K562 (cell line): ENCODE data around the gene KRT33B. TPM values are rescaled to one million over a fixed set of nuclear protein-coding genes. Genes with fewer than 3 reads are reported as not detected.

ENCODE experiments used
- ATAC-seq: fragments of 200-7000 bp; cut with Tn5 transposase; 3 replicates; pipeline ENCODE4 v1.9.1; 2020; ENCODE audit warnings: moderate library complexity
- BruUV-seq: library from RNA; stranded (reverse); fragments of 400-500 nt; replicated peaks from 2 replicates; lab custom pipeline; 2021; lab: Mats Ljungman, UMichigan
- CTCF ChIA-PET: fragments of 300-600 bp; formaldehyde crosslinking; extraction: SDS; loops from one replicate; lab custom pipeline; 2021; ENCODE audit warnings: low intra/inter-chr PET ratio; lab: Yijun Ruan, JAX
- POLR2A ChIA-PET: fragments of 300-600, 350-650 bp; sonication (Branson Sonifier 250); formaldehyde crosslinking; extraction: SDS; loops from one replicate; lab custom pipeline; 2021; ENCODE audit warnings: antibody characterized with exemption, inconsistent platforms; lab: Yijun Ruan, JAX
- DNase-seq, 4 experiments: peaks; one replicate each; pipeline versions ENCODE4 v3.0.0 to v3.0.0-alpha.2; 2011 to 2018; ENCODE audit warnings: low spot score in 3 of 4, mixed read lengths in 3 of 4; ENCODE audit errors: extremely low read depth in 1 of 4
- FAIRE-seq: peaks from 2 replicates; lab custom pipeline; 2011; peaks lifted over from hg19 to GRCh38; lab: Jason Lieb, UNC
- H2AFZ ChIP-seq: 2 replicates; pipeline ENCODE4 v1.6.0; 2011; ENCODE audit warnings: low read depth, low read length, control low read depth, inconsistent platforms
- H3K27ac ChIP-seq: fragments of 200-600 bp; 3 replicates; pipeline ENCODE4 v1.8.0; 2011; ENCODE audit warnings: low read depth, mild to moderate bottlenecking, control low read depth, inconsistent platforms, low read length, moderate library complexity, mixed read lengths; ENCODE audit errors: extremely low read depth
- H3K27me3 ChIP-seq, 2 experiments: fragments of 300-600 bp in 1 of 2; 2 replicates in 1 of 2; 3 replicates in 1 of 2; pipeline versions ENCODE4 v1.6.0 to v1.8.0; 2011; ENCODE audit warnings: inconsistent platforms in 2 of 2, low read length in 2 of 2, mild to moderate bottlenecking in 1 of 2, mixed read lengths in 1 of 2, moderate library complexity in 1 of 2; ENCODE audit not compliant: control insufficient read depth in 2 of 2, insufficient read depth in 2 of 2
- H3K36me3 ChIP-seq: fragments of 300-600 bp; 3 replicates; pipeline ENCODE4 v1.8.0; 2011; ENCODE audit warnings: mild to moderate bottlenecking, low read length, inconsistent platforms; ENCODE audit not compliant: control insufficient read depth, insufficient read depth
- H3K4me1 ChIP-seq, 2 experiments: fragments of 200-600 bp in 1 of 2; replicated peaks in 1 of 2; 2 replicates in 1 of 2; 3 replicates in 1 of 2; pipeline versions ENCODE4 v1.5.1 to v1.8.0; 2011; ENCODE audit warnings: inconsistent platforms in 2 of 2, low read length in 2 of 2, mild to moderate bottlenecking in 1 of 2, mixed read lengths in 1 of 2, moderate library complexity in 1 of 2; ENCODE audit not compliant: control insufficient read depth in 2 of 2, insufficient read depth in 2 of 2
- H3K4me2 ChIP-seq: 2 replicates; pipeline ENCODE4 v1.6.1; 2011; ENCODE audit warnings: low read length, control low read depth, inconsistent platforms, mixed read lengths; ENCODE audit not compliant: insufficient read depth
- H3K4me3 ChIP-seq: fragments of 200-600 bp; sonication (generic), shearing (Covaris generic); 2 replicates; pipeline ENCODE4 v1.5.1; 2016; ENCODE audit warnings: control low read depth, inconsistent platforms
- H3K79me2 ChIP-seq: fragments of 200-600 bp; 3 replicates; pipeline ENCODE4 v1.8.0; 2011; ENCODE audit warnings: low read length, inconsistent platforms; ENCODE audit not compliant: control insufficient read depth, insufficient read depth
- H3K9ac ChIP-seq, 2 experiments: 2 replicates each; pipeline versions ENCODE4 v1.6.0 to v1.6.1; 2011; ENCODE audit warnings: low read depth in 2 of 2, low read length in 2 of 2, control low read depth in 1 of 2, inconsistent platforms in 1 of 2, mild to moderate bottlenecking in 1 of 2, mixed read lengths in 1 of 2; ENCODE audit not compliant: insufficient read depth in 1 of 2
- H3K9me1 ChIP-seq: one replicate; pipeline ENCODE4 v1.6.0; 2011; ENCODE audit warnings: inconsistent platforms, mild to moderate bottlenecking, low read length, moderate library complexity; ENCODE audit not compliant: control insufficient read depth, insufficient read depth
- H3K9me3 ChIP-seq: replicated peaks from 2 replicates; pipeline ENCODE4 v1.5.1; 2011; ENCODE audit warnings: low read depth, low read length, inconsistent platforms; ENCODE audit not compliant: control insufficient read depth, insufficient read depth
- H4K20me1 ChIP-seq: replicated peaks from 2 replicates; pipeline ENCODE4 v1.6.1; 2011; ENCODE audit warnings: low read length, inconsistent platforms, mixed read lengths; ENCODE audit not compliant: control insufficient read depth, insufficient read depth
- ATF4 ChIP-seq: fragments of 450-650 bp; formaldehyde crosslinking; IDR thresholded peaks from 2 replicates; pipeline ENCODE4 v1.4.0; 2022; ENCODE audit warnings: mild to moderate bottlenecking, moderate library complexity
- BRF1 ChIP-seq: IDR thresholded peaks from 3 replicates; pipeline ENCODE4 v1.6.1; 2011; ENCODE audit warnings: borderline replicate concordance, mild to moderate bottlenecking; ENCODE audit not compliant: insufficient read length; ENCODE audit errors: extremely low read depth
- CBX2 ChIP-seq: fragments of 200-600 bp; sonication (generic); IDR thresholded peaks from one replicate; pipeline ENCODE4 v1.6.1; 2012; ENCODE audit warnings: mild to moderate bottlenecking, low read length, inconsistent platforms; ENCODE audit not compliant: insufficient read depth, poor library complexity, severe bottlenecking
- FOXA1 ChIP-seq: fragments of 450-650 bp; IDR thresholded peaks from 2 replicates; pipeline ENCODE4 v1.6.1; 2016; ENCODE audit warnings: mild to moderate bottlenecking, borderline replicate concordance
- GTF2E2 ChIP-seq: fragments of 200-800 bp; sonication (Bioruptor generic); IDR thresholded peaks from 2 replicates; pipeline ENCODE4 v1.6.1; 2016; ENCODE audit warnings: missing genetic modification characterization, missing compliant biosample characterization
- KDM1A ChIP-seq, 2 experiments: fragments of 450-650 bp; IDR thresholded peaks; 2 replicates each; pipeline ENCODE4 v1.6.1; 2016; ENCODE audit warnings: mild to moderate bottlenecking in 2 of 2
- NCOA1 ChIP-seq: fragments of 450-650 bp; IDR thresholded peaks from 2 replicates; pipeline ENCODE4 v1.6.1; 2016; ENCODE audit warnings: low read depth
- NEUROD1 ChIP-seq: fragments of 150-350 bp; IDR thresholded peaks from 2 replicates; pipeline ENCODE4 v1.6.1; 2014; ENCODE audit warnings: borderline replicate concordance, low read length, low read depth; ENCODE audit not compliant: partially characterized antibody
- PHF8 ChIP-seq: fragments of 200-600 bp; sonication (generic); IDR thresholded peaks from 2 replicates; pipeline ENCODE4 v1.6.1; 2012; ENCODE audit warnings: mixed run types, mild to moderate bottlenecking, inconsistent platforms, low read length, moderate library complexity, borderline replicate concordance
- PTTG1 ChIP-seq: fragments of 450-650 bp; IDR thresholded peaks from 2 replicates; pipeline ENCODE4 v1.6.1; 2016; ENCODE audit warnings: low read depth, mild to moderate bottlenecking, missing genetic modification characterization, missing compliant biosample characterization
- RBM17 ChIP-seq: fragments of 200-400 bp; formaldehyde crosslinking; IDR thresholded peaks from 2 replicates; pipeline ENCODE4 v1.6.1; 2017; ENCODE audit warnings: low read depth, mild to moderate bottlenecking, low read length, borderline replicate concordance
- ZBTB5 ChIP-seq: fragments of 450-650 bp; IDR thresholded peaks from 2 replicates; pipeline ENCODE4 v1.6.1; 2017; ENCODE audit warnings: antibody characterized with exemption
- ZNF224 ChIP-seq: sonication (generic); formaldehyde crosslinking; IDR thresholded peaks from 2 replicates; pipeline ENCODE4 v1.8.0; 2022; ENCODE audit warnings: mild to moderate bottlenecking, missing genetic modification reagents
- ZNF511 ChIP-seq: sonication (generic); formaldehyde crosslinking; IDR thresholded peaks from 2 replicates; pipeline ENCODE4 v1.8.0; 2022; ENCODE audit warnings: mild to moderate bottlenecking, missing genetic modification reagents
- ZNF639 ChIP-seq, 2 experiments: fragments of 200-800 bp in 1 of 2; sonication (Bioruptor generic) in 1 of 2; sonication (generic) in 1 of 2; formaldehyde crosslinking in 1 of 2; IDR thresholded peaks in 1 of 2; conservative IDR thresholded peaks in 1 of 2; 2 replicates each; pipeline versions ENCODE4 v1.5.0 to v1.6.1; 2016 to 2020; ENCODE audit warnings: missing compliant biosample characterization in 1 of 2, missing genetic modification characterization in 1 of 2, missing genetic modification reagents in 1 of 2
- ZNF699 ChIP-seq: fragments of 250-450 bp; sonication (Bioruptor Pico); IDR thresholded peaks from 2 replicates; pipeline ENCODE4 v1.8.0; 2021; ENCODE audit warnings: mild to moderate bottlenecking, moderate library complexity; ENCODE audit not compliant: insufficient replicate concordance
- WGBS: fragments of 100-300 bp; shearing (Covaris generic); methylation state at CpG from one replicate; pipeline ENCODE4 v1.1.6; 2016; ENCODE audit warnings: low coverage, mixed read lengths; ENCODE audit not compliant: insufficient coverage; ENCODE audit errors: missing lambda C conversion rate; 5-methylcytosine and 5-hydroxymethylcytosine counted together
- in situ Hi-C: fragments of 300-500 bp; cut with MboI; formaldehyde crosslinking; loops from 4 replicates; pipeline ENCODE4 v1.15.0; 2018; ENCODE audit warnings: inconsistent platforms, mixed read lengths
- intact Hi-C: fragments of 100-400 bp; cut with micrococcal nuclease; formaldehyde crosslinking; loops from 2 replicates; pipeline ENCODE4 v1.14.2; 2022
- polyA plus RNA-seq, 8 experiments: library from polyadenylated mRNA; depleted of rRNA in 4 of 8; stranded (reverse) in 5 of 8; unstranded in 3 of 8; fragments of >200 nt; fragmentation: Nextera tagmentation in 2 of 8; fragmentation: Illumina TruSeq in 1 of 8; extraction: Ambion mirVana in 2 of 8; extraction: Trizol in 1 of 8; gene quantifications; 2 replicates each; pipeline versions ENCODE4 v1.2.1 to v1.2.3, GENCODE V29; 2011 to 2014; ENCODE audit warnings: inconsistent platforms in 1 of 8, missing spikeins in 1 of 8
- total RNA-seq, 7 experiments: library from RNA; depleted of rRNA in 6 of 7; stranded (reverse); fragments of >200 nt in 6 of 7; fragmentation: Illumina TruSeq in 2 of 7; extraction: Trizol in 2 of 7; gene quantifications; 2 replicates each; pipeline versions ENCODE4 v1.2.1 to v1.2.3, GENCODE V29; 2011 to 2021; ENCODE audit warnings: low replicate concordance in 1 of 7

Gene KRT33B
- total and polyA plus RNA-seq, 9 of the 15 experiments (the other 6 are each of a cell fraction or from before 2014, with no cell fraction given) = not detected

GRCh38 chr17:41390411-41390938 lies 20.9 kb upstream of the KRT33B start (continued):
- TF ChIP-seq ZBTB5 (no peak), ZNF511 (CRISPR knock-in tag) (no peak)

GRCh38 chr17:41387670-41388069 lies 18.1 kb upstream of the KRT33B start:
- WGBS = 0% methylated on average over 4 of the region's 4 CpGs
- no peak overlapping the region for H3K27ac ChIP-seq
- CTCF ChIA-PET = no interaction called here
- no peak for TF ChIP-seq ZNF224 (CRISPR knock-in tag)
- no peak for TF ChIP-seq ZNF699 (CRISPR knock-in tag)
- TF ChIP-seq NEUROD1 = no peak
- TF ChIP-seq ATF4 (CRISPR knock-in tag) = no peak
- no peak for TF ChIP-seq CBX2
- TF ChIP-seq KDM1A (IDR thresholded peaks at IDR 0.05) = no peak
- TF ChIP-seq RBM17 = no peak
- TF ChIP-seq NCOA1 = no peak
- TF ChIP-seq ZNF639 (CRISPR knock-in tag; conservative IDR thresholded peaks at IDR 0.05 in 1 of 2, IDR thresholded peaks at IDR 0.05 in 1 of 2) = no peak
- no peak for TF ChIP-seq PTTG1
- TF ChIP-seq FOXA1 = no peak
- TF ChIP-seq GTF2E2 (tag) = no peak
- TF ChIP-seq BRF1 = no peak
- TF ChIP-seq PHF8 = no peak

More at GRCh38 chr17:41387670-41388069, 18.1 kb upstream of the KRT33B start:
- ATAC-seq (no peak), FAIRE-seq (no peak), DNase-seq (no peak)
- intact Hi-C loops (no loop called here), in situ Hi-C loops (no loop called here)
- H3K4me3 ChIP-seq = no peak overlapping the region
- H2AFZ ChIP-seq = no peak overlapping the region
- H3K4me1 ChIP-seq = no peaks in the 10 kb centered on the region
- no peaks in the 10 kb centered on the region for H4K20me1 ChIP-seq
- no TSS peak for BruUV-seq
- H3K9me3 ChIP-seq = no peaks in the 10 kb centered on the region
- H3K27me3 ChIP-seq = peaks cover under 1 to 6% of the 10 kb centered on the region in 2 experiments; a peak in 2 of 5 replicates
- POLR2A ChIA-PET = no interaction called here
- no peaks in the 10 kb centered on the region for H3K36me3 ChIP-seq
- no peaks in the 10 kb centered on the region for H3K9me1 ChIP-seq
- no peaks in the 10 kb centered on the region for H3K79me2 ChIP-seq
- no peak overlapping the region for H3K9ac ChIP-seq
- H3K4me2 ChIP-seq = no peak overlapping the region
